ENCODE measurements around the gene PCDH1. TPM values are rescaled to one million over a fixed set of nuclear protein-coding genes. Genes with fewer than 3 reads are reported as not detected.
A peak's percentile ranks its signal among the peaks of the same experiment; 100 is the strongest.

Gene PCDH1
- total RNA-seq, 4 donors from 2014 or later: 92.5 to 217 (median 164) TPM

DNA sequence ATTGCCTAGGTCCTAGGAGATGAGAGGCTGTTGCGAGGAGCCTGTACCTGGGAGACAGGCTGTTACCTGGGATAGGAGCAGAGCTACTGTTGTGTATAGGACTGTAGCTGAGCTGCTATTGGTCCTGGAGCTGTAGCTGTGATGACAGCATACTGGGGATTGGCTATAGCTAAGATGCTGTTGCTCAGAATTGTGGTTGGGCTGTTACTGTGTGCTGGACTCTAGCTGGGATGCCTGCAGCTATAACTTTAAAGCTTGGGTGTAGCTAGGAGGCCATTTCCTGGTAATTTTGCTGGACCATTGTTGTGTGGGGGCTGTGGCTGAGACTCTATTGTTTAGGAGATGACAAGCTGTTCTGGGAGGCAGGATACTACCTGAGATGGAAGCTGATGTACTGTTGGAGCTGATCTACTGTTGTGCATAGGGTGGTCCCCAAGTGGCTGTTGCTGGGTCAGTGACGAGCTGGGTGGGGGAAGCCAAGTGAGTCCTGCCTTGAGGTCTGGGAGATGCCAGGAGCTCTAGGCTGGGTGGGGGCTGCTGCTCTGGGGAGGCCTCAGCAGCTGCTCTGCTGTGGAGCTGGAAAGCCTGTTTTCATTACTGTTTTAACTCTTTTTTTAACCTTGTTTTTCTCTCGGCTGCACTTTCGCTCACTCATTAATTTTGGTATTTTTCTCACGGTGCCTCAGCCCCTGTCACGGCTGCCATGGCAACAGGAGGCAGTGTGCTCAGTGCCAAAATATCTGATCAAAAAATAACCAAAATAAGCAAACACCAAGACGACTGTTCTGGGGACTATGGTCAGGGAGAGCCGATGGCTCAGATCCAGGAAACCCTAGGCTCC, 3.0 kb upstream of the PCDH1 start:
- TF ChIP-seq EP300 (IDR thresholded peaks at IDR 0.05; ENCODE audit: low read depth): no peak
- no peak for TF ChIP-seq POLR2AphosphoS5 (IDR thresholded peaks at IDR 0.05)
- no peak for TF ChIP-seq POLR2A (IDR thresholded peaks at IDR 0.05)
- TF ChIP-seq, protein P1, sequence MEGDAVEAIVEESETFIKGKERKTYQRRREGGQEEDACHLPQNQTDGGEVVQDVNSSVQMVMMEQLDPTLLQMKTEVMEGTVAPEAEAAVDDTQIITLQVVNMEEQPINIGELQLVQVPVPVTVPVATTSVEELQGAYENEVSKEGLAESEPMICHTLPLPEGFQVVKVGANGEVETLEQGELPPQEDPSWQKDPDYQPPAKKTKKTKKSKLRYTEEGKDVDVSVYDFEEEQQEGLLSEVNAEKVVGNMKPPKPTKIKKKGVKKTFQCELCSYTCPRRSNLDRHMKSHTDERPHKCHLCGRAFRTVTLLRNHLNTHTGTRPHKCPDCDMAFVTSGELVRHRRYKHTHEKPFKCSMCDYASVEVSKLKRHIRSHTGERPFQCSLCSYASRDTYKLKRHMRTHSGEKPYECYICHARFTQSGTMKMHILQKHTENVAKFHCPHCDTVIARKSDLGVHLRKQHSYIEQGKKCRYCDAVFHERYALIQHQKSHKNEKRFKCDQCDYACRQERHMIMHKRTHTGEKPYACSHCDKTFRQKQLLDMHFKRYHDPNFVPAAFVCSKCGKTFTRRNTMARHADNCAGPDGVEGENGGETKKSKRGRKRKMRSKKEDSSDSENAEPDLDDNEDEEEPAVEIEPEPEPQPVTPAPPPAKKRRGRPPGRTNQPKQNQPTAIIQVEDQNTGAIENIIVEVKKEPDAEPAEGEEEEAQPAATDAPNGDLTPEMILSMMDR (IDR thresholded peaks at IDR 0.05): no peak
- intact Hi-C loops (cut with DNase I; ENCODE audit: low total_unique reads) (no loop called here), in situ Hi-C loops (cut with MboI; ENCODE audit: low pct_ligation_motif_present in 1 of 4, low pct_unique_long_range_greater_than_20kb in 1 of 4, low sequenced_read_pairs in 3 of 4) (loop anchor here (5.0 to 10.0 kb wide), 5 partner anchors 74 to 179 kb away; partner anchors contain the start of gene PCDH12 (in 2 of the 4))
- Histone ChIP-seq H3K36me3 (no peaks in the 10 kb centered on the region), H3K27me3 (peaks cover 48% of the 10 kb centered on the region), H3K27ac (peak overlapping the region; percentile 11 to 51 (median 22)), H3K9me3 (no peaks in the 10 kb centered on the region), H3K4me1 (peaks cover 6 to 36% (median 16%) of the 10 kb centered on the region in 4 donors), H3K4me3 (no peak overlapping the region)
- WGBS, 2 donors (ENCODE audit: low coverage in 1 of 2): 48 to 59% methylated on average over 7 to 8 of the region's 8 CpGs
- no peak for DNase-seq

DNA sequence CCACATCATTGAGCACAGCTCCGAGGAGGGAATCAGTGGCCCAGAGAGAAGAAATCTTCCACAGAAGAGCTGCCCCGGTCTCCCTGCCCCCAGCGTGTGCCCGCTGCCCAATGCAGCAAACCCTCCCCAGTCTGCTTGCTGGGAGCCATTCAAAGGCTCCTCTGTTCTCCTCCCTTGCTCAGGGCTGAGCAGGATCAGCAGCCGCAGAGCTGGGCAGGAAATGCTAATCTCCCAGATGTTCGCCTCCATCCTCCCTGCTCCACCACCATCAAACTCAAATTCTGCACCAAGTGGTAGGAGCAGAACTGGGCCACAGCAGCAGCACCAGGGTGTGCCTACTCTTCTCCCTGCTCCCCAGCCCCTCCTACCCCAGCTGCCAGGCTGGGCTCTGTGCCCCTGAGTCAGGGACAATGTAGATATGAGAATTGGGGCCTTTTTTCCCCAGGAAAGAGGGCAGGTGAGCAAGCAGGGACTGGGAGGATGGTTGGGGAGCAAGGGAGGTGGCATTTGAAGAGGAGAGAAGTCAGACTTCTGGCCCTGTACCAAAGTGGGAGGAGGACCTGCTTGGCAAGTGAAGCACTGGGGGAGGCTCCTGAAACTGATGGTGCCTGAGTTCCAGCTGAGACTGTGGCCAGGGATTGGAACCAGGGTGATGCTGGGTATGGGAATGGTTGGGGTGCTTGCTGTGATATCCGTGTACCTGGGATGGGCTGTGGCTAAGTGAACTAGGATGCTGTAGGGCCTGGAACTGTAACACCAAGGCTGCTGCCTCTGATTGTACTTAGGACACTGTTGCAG, 1.9 kb upstream of the PCDH1 start:
- Histone ChIP-seq H3K36me3 (no peaks in the 10 kb centered on the region), H3K27me3 (peaks cover 59% of the 10 kb centered on the region), H3K4me3 (no peak overlapping the region), H3K4me1 (peaks cover 6 to 45% (median 24%) of the 10 kb centered on the region in 4 donors), H3K9me3 (no peaks in the 10 kb centered on the region), H3K27ac (peak overlapping the region; percentile 18 to 96 (median 75))
- no peak for DNase-seq
- whole genome bisulfite sequencing, 2 donors (ENCODE audit: low coverage in 1 of 2): 52% methylated on average over 7 of the region's 7 CpGs; no CpG with 5 or more reads in 1 of the 2 donors
- in situ Hi-C loops (cut with MboI; ENCODE audit: low pct_ligation_motif_present in 1 of 4, low pct_unique_long_range_greater_than_20kb in 1 of 4, low sequenced_read_pairs in 3 of 4) (loop anchor here (5.0 to 10.0 kb wide), 5 partner anchors 75 to 178 kb away; partner anchors contain the start of gene PCDH12 (in 2 of the 4)), intact Hi-C loops (cut with DNase I; ENCODE audit: low total_unique reads) (loop anchor here (2.0 to 5.0 kb wide), 2 partner anchors 68 to 177 kb away; no protein-coding TSS in a partner anchor)
- TF ChIP-seq POLR2A (IDR thresholded peaks at IDR 0.05) (no peak), POLR2AphosphoS5 (IDR thresholded peaks at IDR 0.05) (no peak), EP300 (IDR thresholded peaks at IDR 0.05; ENCODE audit: low read depth) (no peak)
- TF ChIP-seq, protein P1 (IDR thresholded peaks at IDR 0.05): no peak

DNA sequence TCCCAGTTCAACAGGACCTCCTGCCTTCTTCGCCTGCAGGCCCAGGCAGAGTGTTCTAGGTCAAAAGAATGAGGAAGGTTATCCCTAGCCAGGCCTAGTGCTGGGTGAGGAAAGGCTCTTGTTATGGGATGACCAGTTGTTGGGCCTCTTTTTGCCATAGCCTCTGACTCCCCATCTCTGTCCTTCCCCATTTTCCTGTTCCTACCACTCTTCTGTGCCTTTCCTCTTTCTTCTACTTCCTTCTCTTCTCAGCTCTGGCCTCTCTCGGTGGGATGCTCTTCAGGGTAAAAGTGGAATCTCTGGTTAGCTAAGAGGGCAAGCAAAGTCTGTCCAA, 1.2 kb upstream of the PCDH1 start:
- H3K27me3 ChIP-seq: peaks cover 60% of the 10 kb centered on the region
- WGBS, 2 donors (ENCODE audit: low coverage in 1 of 2): 0% methylated on average over 1 to 2 of the region's 2 CpGs
- H3K4me1 ChIP-seq: peaks cover 6 to 49% (median 28%) of the 10 kb centered on the region in 4 donors

More for the DNA sequence above, 1.2 kb upstream of the PCDH1 start:
- no peak overlapping the region for H3K4me3 ChIP-seq
- H3K9me3 ChIP-seq: no peaks in the 10 kb centered on the region
- no peak for TF ChIP-seq POLR2AphosphoS5 (IDR thresholded peaks at IDR 0.05)
- TF ChIP-seq EP300 (IDR thresholded peaks at IDR 0.05; ENCODE audit: low read depth): no peak
- TF ChIP-seq, protein P1 (IDR thresholded peaks at IDR 0.05): no peak
- no peak for TF ChIP-seq POLR2A (IDR thresholded peaks at IDR 0.05)
- H3K36me3 ChIP-seq: no peaks in the 10 kb centered on the region
- intact Hi-C loops (cut with DNase I; ENCODE audit: low total_unique reads) (loop anchor here (2.0 to 5.0 kb wide), 2 partner anchors 67 to 177 kb away; no protein-coding TSS in a partner anchor), in situ Hi-C loops (cut with MboI; ENCODE audit: low pct_ligation_motif_present in 1 of 4, low pct_unique_long_range_greater_than_20kb in 1 of 4, low sequenced_read_pairs in 3 of 4) (no loop called here)
- no peak for DNase-seq
- H3K27ac ChIP-seq: peak overlapping the region; percentile 18 to 96 (median 75)

Measured in transverse colon (tissue), 4 donors.